GM12891 (cell line): ENCODE data around the gene PHF23.

Experiments used
- PAX5 ChIP-seq: IDR thresholded peaks from 2 replicates; pipeline ENCODE4 v1.6.1; 2011; ENCODE audit warnings: low read length, moderate library complexity, mild to moderate bottlenecking; ENCODE audit not compliant: insufficient read depth, severe bottlenecking
- POLR2A ChIP-seq: IDR thresholded peaks from 2 replicates; pipeline ENCODE4 v1.6.1; 2011; ENCODE audit warnings: low read depth, low read length, control low read depth
- POLR2AphosphoS5 ChIP-seq: IDR thresholded peaks from 2 replicates; pipeline ENCODE4 v1.6.1; 2011; ENCODE audit warnings: low read depth, low read length, control low read depth
- SPI1 ChIP-seq: IDR thresholded peaks from 2 replicates; pipeline ENCODE4 v1.6.1; 2011; ENCODE audit warnings: low read depth, low read length, control low read depth
- TAF1 ChIP-seq: IDR thresholded peaks from 2 replicates; pipeline ENCODE4 v1.6.1; 2011; ENCODE audit warnings: low read depth, low read length, control low read depth

GRCh38 chr17:7228920-7229319, 10.3 kb downstream of the PHF23 start:
- TF ChIP-seq POLR2A: no peak
- no peak for TF ChIP-seq POLR2AphosphoS5
- no peak for TF ChIP-seq TAF1
- TF ChIP-seq SPI1: no peak
- TF ChIP-seq PAX5: no peak
